ENCODE measurements around the gene PIP4K2C. TPM values are rescaled to one million over a fixed set of nuclear protein-coding genes. Genes with fewer than 3 reads are reported as not detected.
"Not testable (repeated sequence)": the region's sequence is repeated elsewhere in the genome, so short reads cannot be mapped to it uniquely, and the experiment has no call there.

PIP4K2C gene
- total RNA-seq, 2 experiments from 2014 or later, result 17.1 to 18.5 TPM

DNA sequence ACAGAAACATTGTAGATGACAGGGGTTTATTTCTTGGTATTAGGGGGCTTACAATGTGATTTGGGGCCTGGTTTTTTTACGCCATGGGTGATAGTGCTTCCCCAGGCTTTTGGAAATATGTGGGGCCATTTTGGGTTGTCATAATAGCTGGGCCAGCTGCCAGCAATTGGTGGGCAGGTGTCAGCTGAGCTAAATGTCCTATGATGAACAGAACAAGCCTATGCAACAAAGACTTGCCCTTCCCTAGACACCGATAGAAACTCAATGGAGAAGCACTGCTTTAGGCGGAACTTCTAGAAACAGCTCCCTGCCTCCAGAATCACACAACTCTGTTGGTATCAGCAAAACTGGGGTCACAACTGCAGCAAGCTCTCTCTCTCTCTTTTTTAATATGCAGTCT lies 47.1 kb downstream of the PIP4K2C start:
- DNase-seq, result no peak
- H3K27ac Mint-ChIP-seq, result no peak overlapping the region
- no peaks in the 10 kb centered on the region for H3K9me3 Mint-ChIP-seq
- H3K4me1 Mint-ChIP-seq, result peaks cover 5% of the 10 kb centered on the region
- no peak overlapping the region for H3K4me3 Mint-ChIP-seq
- H3K36me3 Mint-ChIP-seq, result no peaks in the 10 kb centered on the region
- peaks cover 37% of the 10 kb centered on the region for H3K27me3 Mint-ChIP-seq

DNA sequence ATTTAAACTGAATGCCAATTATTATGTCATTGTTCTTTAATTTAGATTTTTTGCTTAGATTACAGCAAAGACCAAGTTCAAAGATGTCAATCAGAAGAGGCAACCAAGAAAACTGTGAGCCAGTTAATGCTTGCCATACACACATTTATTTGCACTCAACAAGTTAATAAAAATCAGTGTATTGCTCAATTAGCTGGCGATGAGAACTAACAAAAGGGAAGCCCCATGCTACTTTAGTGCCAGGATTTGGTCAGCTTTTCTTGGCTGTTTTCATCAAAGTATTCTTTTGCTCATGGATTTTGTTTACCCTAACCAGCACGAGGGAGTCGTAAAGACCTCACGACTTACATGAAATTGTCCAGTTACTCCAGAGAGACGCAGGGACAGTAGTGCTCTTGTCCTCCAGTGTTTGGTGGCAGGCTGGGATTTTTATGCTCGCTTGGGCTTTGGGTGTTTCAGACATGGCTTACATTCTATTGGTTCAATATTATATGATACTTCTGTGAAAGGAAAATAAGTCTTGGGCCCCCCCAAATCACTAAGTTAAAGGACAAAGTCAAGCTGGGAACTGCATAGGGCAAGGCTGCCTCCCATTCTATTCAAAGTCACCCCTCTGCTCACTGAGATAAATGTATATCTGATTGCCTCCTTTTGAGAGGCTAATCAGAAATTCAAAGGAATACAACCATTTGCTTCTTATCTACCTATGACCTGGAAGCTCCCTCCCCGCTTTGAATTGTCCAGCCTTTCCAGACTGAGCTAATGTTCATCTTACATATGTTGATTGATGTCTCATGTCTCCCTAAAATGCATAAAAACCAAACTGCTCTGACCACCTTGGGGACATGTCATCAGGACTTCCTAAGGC lies 49.4 kb downstream of the PIP4K2C start:
- Mint-ChIP-seq H3K9me3 (peaks cover 1% of the 10 kb centered on the region), H3K4me3 (no peak overlapping the region), H3K36me3 (no peaks in the 10 kb centered on the region), H3K27me3 (peaks cover 19% of the 10 kb centered on the region), H3K4me1 (no peaks in the 10 kb centered on the region), H3K27ac (no peak overlapping the region)
- no peak for DNase-seq

DNA sequence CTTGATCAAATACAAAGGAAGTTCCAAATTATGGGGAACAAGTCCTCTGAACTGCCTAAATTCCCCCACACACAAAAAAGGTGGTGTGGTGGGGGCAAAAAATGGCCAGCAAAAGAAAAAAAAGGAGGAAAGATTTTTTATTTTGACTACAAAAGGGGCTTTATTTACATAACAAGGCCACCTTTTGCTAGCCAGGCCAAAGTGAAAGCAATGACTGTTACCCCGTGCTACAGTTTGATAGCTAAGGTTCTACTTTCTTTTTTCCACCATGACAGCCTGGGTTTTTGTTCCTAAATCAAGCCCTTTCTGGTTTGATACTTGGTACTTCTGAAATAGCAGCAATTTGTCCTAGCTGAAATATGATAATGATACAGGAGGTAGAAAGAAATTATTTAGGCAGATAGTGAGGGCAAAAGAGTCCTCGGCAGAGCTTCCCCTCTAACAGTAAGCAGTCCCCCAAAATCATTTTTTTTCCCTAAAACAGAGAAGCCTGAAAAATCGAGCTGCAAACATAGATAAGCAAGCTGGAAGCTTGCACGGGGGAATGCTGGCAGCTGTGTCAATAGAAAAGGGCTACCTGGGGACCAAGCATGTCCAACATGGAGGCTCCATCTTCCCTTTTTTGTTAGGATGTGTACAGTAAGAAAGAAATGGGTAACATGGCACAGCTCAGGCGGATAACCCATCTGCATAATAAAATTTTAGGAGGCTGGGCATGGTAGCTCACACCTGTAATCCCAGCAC lies 50.9 kb downstream of the PIP4K2C start:
- H3K4me3 Mint-ChIP-seq, result no peak overlapping the region
- H3K36me3 Mint-ChIP-seq, result peaks cover 1% of the 10 kb centered on the region
- no peak overlapping the region for H3K27ac Mint-ChIP-seq
- H3K4me1 Mint-ChIP-seq, result no peaks in the 10 kb centered on the region
- H3K9me3 Mint-ChIP-seq, result peaks cover 3% of the 10 kb centered on the region
- no peak for DNase-seq
- peaks cover 16% of the 10 kb centered on the region for H3K27me3 Mint-ChIP-seq

DNA sequence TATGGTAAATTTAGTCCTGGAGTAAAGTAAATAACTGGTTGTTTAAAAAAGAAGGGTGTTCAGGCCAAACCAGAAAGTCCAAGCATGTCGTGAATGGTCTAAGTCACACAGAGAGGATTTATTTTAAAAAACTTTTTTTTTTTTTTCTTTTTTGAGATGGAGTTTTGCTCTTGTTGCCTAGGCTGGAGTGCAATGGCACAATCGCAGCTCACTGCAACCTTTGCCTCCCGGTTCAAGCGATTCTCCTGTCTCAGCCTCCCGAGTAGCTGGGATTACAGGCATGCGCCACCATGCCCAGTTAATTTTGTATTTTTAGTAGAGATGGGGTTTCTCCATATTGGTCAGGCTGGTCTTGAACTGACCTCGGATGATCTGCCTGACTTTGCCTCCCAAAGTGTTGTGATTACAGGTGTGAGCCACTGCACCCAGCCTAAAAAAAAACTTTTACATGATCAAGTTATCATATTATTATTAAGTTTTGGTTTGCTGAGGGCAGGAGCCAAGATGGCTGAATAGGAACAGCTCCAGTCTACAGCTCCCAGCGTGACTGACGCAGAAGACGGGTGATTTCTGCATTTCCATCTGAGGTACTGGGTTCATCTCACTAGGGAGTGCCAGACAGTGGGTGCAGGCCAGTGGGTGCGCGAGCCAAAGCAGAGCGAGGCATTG lies 55.1 kb downstream of the PIP4K2C start:
- not testable (repeated sequence) for H3K27me3 Mint-ChIP-seq, H3K4me1 Mint-ChIP-seq, DNase-seq, H3K36me3 Mint-ChIP-seq, H3K9me3 Mint-ChIP-seq, H3K27ac Mint-ChIP-seq, H3K4me3 Mint-ChIP-seq

DNA sequence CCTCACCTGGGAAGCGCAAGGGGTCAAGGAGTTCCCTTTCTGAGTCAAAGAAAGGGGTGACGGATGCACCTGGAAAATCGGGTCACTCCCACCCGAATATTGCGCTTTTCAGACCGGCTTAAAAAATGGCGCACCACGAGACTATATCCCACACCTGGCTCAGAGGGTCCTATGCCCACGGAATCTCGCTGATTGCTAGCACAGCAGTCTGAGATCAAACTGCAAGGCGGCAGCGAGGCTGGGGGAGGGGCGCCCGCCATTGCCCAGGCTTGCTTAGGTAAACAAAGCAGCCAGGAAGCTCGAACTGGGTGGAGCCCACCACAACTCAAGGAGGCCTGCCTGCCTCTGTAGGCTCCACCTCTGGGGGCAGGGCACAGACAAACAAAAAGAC lies 55.7 kb downstream of the PIP4K2C start:
- not testable (repeated sequence) for H3K27ac Mint-ChIP-seq, H3K36me3 Mint-ChIP-seq, H3K4me3 Mint-ChIP-seq, DNase-seq, H3K27me3 Mint-ChIP-seq, H3K4me1 Mint-ChIP-seq, H3K9me3 Mint-ChIP-seq

Other genes starting within 250 kb of the PIP4K2C start
- gene R3HDM2, start 160.1 kb upstream of the PIP4K2C start, total RNA-seq, result 10 to 100 TPM; 22.8 to 24.2 TPM
- gene INHBC, start 156.4 kb upstream of the PIP4K2C start, total RNA-seq, result not detected
- 1 to 10 TPM; 1.2 to 1.7 TPM for gene INHBE, start 135.9 kb upstream of the PIP4K2C start, total RNA-seq
- gene GLI1, start 131.4 kb upstream of the PIP4K2C start, total RNA-seq, result under 1 TPM; 0.56 to 0.62 TPM
- gene ARHGAP9, start 111.3 kb upstream of the PIP4K2C start, total RNA-seq, result 100 to 1,000 TPM; 154 to 162 TPM
- gene MARS1, start 103.1 kb upstream of the PIP4K2C start, total RNA-seq, result 100 to 1,000 TPM; 423 to 460 TPM
- gene DDIT3, start 70.7 kb upstream of the PIP4K2C start, total RNA-seq, result 10 to 100 TPM; 30.7 to 33.4 TPM
- gene MBD6, start 68.4 kb upstream of the PIP4K2C start, total RNA-seq, result 10 to 100 TPM; 38.5 to 44.8 TPM
- gene DCTN2, start 44.0 kb upstream of the PIP4K2C start, total RNA-seq, result 10 to 100 TPM; 73.6 to 81.3 TPM
- gene KIF5A, start 41.1 kb upstream of the PIP4K2C start, total RNA-seq, result 1 to 10 TPM; 1.5 to 1.7 TPM
- 10 to 100 TPM; 18.9 to 20.2 TPM for gene DTX3, start 13.6 kb downstream of the PIP4K2C start, total RNA-seq
- gene ARHGEF25, start 20.2 kb downstream of the PIP4K2C start, total RNA-seq, result 1 to 10 TPM; 1.9 to 2.2 TPM
- gene B4GALNT1, start 42.0 kb downstream of the PIP4K2C start, total RNA-seq, result 1 to 10 TPM; 1.5 TPM
- gene OS9, start 102.9 kb downstream of the PIP4K2C start, total RNA-seq, result 10 to 100 TPM; 53.7 to 59.8 TPM
- 10 to 100 TPM; 22.6 to 23.8 TPM for gene AGAP2, start 147.6 kb downstream of the PIP4K2C start, total RNA-seq
- gene TSPAN31, start 153.8 kb downstream of the PIP4K2C start, total RNA-seq, result 1 to 10 TPM; 5.7 TPM
- gene CDK4, start 161.1 kb downstream of the PIP4K2C start, total RNA-seq, result 100 to 1,000 TPM; 275 to 304 TPM
- 10 to 100 TPM; 18.2 to 19.2 TPM for gene MARCHF9, start 163.9 kb downstream of the PIP4K2C start, total RNA-seq
- gene CYP27B1, start 175.9 kb downstream of the PIP4K2C start, total RNA-seq, result 10 to 100 TPM in 1 of 2 experiments, 1 to 10 TPM in 1; 9.6 to 12.0 TPM
- 10 to 100 TPM; 59.6 to 60.1 TPM for gene METTL1, start 180.9 kb downstream of the PIP4K2C start, total RNA-seq
- 1 to 10 TPM; 3.7 to 3.9 TPM for gene EEF1AKMT3, start 181.4 kb downstream of the PIP4K2C start, total RNA-seq
- gene TSFM, start 191.6 kb downstream of the PIP4K2C start, total RNA-seq, result 10 to 100 TPM; 67.7 to 74.7 TPM
- 1 to 10 TPM; 1.2 to 1.8 TPM for gene AVIL, start 227.5 kb downstream of the PIP4K2C start, total RNA-seq